Loucy (cell line): ENCODE measurements around the gene FLOT1.
"Not testable (repeated sequence)": the region's sequence is repeated elsewhere in the genome, so short reads cannot be mapped to it uniquely, and the experiment has no call there.

Experiments
- EZH2phosphoT487 ChIP-seq: fragments of 200-600 bp; IDR thresholded peaks from 2 replicates; pipeline ENCODE4 v1.6.1; 2018; ENCODE audit warnings: antibody characterized with exemption, mild to moderate bottlenecking, moderate library complexity, borderline replicate concordance
- TF ChIP-seq, protein P1 (sequence below): fragments of 200-600 bp; sonication (generic); conservative IDR thresholded peaks from 2 replicates; pipeline ENCODE4 v1.5.1; 2014; ENCODE audit warnings: mild to moderate bottlenecking, antibody characterized with exemption, low read length

DNA sequence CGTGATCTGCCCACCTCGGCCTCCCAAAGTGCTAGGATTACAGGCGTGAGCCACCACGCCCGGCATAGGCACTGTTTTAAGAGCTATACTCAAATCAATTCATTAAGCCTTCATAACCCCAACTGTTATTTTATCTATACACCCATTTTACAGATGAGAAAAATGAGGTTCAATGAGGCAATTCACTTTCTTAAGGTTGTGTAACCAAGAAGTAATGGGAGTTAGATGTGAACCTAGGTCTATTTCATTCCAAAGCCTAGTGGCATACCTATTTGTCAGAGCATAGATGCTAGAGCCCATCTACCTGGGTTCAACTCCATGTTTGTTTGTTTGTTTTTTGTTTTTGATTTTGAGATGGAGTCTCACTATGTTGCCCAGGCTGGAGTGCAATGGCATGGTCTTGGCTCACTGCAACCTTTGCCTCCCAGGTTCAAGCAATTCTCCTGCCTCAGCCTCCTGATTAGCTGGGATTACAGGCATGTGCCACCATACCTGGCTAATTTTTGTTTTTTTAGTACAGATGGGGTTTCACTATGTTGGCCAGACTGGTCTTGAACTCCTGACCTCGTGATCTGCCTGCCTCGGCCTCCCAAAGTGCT is 14.0 kb upstream of the FLOT1 start:
- TF ChIP-seq, protein P1, sequence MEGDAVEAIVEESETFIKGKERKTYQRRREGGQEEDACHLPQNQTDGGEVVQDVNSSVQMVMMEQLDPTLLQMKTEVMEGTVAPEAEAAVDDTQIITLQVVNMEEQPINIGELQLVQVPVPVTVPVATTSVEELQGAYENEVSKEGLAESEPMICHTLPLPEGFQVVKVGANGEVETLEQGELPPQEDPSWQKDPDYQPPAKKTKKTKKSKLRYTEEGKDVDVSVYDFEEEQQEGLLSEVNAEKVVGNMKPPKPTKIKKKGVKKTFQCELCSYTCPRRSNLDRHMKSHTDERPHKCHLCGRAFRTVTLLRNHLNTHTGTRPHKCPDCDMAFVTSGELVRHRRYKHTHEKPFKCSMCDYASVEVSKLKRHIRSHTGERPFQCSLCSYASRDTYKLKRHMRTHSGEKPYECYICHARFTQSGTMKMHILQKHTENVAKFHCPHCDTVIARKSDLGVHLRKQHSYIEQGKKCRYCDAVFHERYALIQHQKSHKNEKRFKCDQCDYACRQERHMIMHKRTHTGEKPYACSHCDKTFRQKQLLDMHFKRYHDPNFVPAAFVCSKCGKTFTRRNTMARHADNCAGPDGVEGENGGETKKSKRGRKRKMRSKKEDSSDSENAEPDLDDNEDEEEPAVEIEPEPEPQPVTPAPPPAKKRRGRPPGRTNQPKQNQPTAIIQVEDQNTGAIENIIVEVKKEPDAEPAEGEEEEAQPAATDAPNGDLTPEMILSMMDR = not testable (repeated sequence)
- TF ChIP-seq EZH2phosphoT487 = not testable (repeated sequence)
